OCI-LY7 (cell line): ENCODE measurements around the gene TWIST2.

ENCODE experiments used
- CTCF ChIP-seq: fragments of 200-600 bp; sonication (generic); conservative IDR thresholded peaks from 2 replicates; pipeline ENCODE4 v1.5.1; 2014; ENCODE audit warnings: mild to moderate bottlenecking, antibody characterized with exemption, low read length, moderate library complexity, mixed read lengths
- EZH2phosphoT487 ChIP-seq: fragments of 200-600 bp; sonication (generic); IDR thresholded peaks from 2 replicates; pipeline ENCODE4 v1.6.1; 2018; ENCODE audit warnings: low read depth, borderline replicate concordance, mild to moderate bottlenecking, mixed run types, antibody characterized with exemption, low read length, moderate library complexity, mixed read lengths

- TF ChIP-seq CTCF, result no peak
- no peak for TF ChIP-seq EZH2phosphoT487
These were observed 1.6 kb upstream of the TWIST2 start for GRCh38 chr2:238846378-238846627.
